ENCODE measurements around the gene GP9.

GP9 gene

GRCh38 chr3:129027544-129027880, 33.1 kb upstream of the GP9 start:
- peak overlapping the region; percentile 37 for H3K4me3 ChIP-seq (ENCODE audit: low read depth, low read length)
- TF ChIP-seq, protein P1, sequence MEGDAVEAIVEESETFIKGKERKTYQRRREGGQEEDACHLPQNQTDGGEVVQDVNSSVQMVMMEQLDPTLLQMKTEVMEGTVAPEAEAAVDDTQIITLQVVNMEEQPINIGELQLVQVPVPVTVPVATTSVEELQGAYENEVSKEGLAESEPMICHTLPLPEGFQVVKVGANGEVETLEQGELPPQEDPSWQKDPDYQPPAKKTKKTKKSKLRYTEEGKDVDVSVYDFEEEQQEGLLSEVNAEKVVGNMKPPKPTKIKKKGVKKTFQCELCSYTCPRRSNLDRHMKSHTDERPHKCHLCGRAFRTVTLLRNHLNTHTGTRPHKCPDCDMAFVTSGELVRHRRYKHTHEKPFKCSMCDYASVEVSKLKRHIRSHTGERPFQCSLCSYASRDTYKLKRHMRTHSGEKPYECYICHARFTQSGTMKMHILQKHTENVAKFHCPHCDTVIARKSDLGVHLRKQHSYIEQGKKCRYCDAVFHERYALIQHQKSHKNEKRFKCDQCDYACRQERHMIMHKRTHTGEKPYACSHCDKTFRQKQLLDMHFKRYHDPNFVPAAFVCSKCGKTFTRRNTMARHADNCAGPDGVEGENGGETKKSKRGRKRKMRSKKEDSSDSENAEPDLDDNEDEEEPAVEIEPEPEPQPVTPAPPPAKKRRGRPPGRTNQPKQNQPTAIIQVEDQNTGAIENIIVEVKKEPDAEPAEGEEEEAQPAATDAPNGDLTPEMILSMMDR (conservative IDR thresholded peaks at IDR 0.05; ENCODE audit: low read depth, low read length) = no peak
- no peak for DNase-seq (ENCODE audit: low read depth)

DNA sequence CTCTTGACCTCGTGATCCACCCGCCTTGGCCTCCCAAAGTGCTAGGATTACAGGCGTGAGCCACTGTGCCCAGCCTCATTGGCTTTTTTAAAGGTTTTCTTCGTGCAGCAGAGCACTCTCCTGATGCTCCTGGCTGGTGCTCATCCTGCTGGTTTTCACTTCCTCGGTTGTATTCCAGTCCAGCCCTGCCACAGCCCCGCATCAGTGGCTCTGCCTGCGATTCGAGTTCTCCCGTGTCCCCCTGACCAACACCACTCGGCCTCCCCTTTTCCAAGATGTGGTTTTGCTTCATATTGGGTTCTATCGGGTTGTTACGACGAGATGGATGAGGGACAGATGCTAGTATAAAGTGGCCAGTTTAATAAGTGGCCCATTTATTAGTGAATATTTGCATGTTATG, 31.7 kb upstream of the GP9 start:
- DNase-seq (ENCODE audit: low read depth) = no peak
- no peak overlapping the region for H3K4me3 ChIP-seq (ENCODE audit: low read depth, low read length)
- TF ChIP-seq, protein P1 (conservative IDR thresholded peaks at IDR 0.05; ENCODE audit: low read depth, low read length) = no peak

DNA sequence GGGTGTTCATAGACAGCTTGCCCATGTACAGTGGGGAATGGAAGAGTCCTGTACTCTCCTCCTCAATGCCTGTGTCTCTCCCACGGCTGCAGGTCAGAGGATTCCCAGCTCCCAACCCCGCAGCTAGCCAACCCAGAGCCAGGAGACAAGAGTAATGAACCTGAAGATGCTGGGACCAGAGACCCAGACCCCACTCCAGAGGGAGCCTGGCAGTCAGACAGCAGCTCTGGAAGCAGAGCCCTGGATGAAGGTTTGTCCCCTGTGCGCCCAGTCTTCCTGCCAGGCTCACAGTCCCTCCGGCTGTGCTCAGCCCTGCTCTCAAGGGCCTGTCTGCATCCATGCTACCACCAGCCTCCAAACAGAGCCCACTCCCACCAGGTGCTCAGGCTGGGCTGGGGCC, 30.0 kb upstream of the GP9 start:
- TF ChIP-seq, protein P1 (conservative IDR thresholded peaks at IDR 0.05; ENCODE audit: low read depth, low read length) = no peak
- H3K4me3 ChIP-seq (ENCODE audit: low read depth, low read length) = no peak overlapping the region
- DNase-seq (ENCODE audit: low read depth) = no peak

DNA sequence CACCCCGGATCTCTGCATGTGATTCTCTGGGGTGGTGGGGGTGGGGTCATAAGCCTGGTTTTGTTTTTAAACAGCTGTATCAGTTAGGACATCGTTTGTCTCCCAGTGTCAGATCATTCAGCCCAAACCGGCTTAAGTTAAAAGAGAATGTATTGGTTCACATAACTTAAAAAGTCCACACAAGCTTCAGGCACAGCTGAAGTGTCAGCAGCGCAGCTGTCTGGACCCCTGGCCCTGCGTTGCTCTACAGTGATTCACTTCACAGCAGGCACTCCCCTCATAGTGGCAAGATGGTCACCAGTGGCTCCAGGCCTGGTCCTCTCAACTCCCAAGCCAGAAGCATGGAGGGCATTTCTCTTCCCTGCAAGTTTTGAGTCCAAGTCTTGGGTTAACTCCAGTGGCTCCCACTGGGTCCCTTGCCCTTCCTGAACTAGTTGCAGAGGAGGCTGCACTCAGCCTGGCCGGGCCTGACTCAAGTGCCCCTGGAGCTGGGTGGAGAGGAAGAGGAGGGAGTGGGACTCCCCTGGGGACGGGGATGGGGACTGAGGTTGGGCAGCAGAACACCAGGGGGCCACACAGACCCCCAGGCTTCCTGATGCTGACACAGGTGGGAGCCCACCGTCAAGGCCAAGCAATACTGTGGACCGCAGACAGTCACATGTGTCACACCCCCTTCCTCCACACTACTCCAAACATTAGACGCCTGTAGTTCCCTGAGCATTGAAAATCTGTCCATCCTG, 28.9 kb upstream of the GP9 start:
- TF ChIP-seq, protein P1 (conservative IDR thresholded peaks at IDR 0.05; ENCODE audit: low read depth, low read length) = no peak
- no peak overlapping the region for H3K4me3 ChIP-seq (ENCODE audit: low read depth, low read length)
- no peak for DNase-seq (ENCODE audit: low read depth)

DNA sequence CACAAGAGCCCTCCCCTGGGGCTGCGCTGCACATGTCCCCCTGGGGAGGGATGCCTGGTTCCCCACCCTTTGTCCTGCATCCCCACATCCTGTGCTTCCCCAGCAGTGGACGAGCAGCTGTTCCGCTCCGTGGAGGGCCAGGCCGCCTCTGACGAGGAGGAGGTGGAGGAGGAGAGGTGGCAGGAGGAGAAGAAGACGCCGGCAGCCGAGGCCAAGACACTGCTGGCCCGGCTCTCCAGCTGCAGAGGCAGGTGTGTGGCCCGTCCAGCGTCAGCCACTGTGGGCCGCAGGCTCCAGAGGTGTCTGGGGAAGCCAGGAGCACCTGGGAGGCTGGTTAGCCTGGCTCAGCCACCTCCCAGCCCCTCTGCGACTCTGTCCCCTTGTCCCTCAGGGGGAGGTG, 27.9 kb upstream of the GP9 start:
- H3K4me3 ChIP-seq (ENCODE audit: low read depth, low read length) = no peak overlapping the region
- TF ChIP-seq, protein P1 (conservative IDR thresholded peaks at IDR 0.05; ENCODE audit: low read depth, low read length) = no peak
- DNase-seq (ENCODE audit: low read depth) = no peak

- no peak overlapping the region for H3K4me3 ChIP-seq (ENCODE audit: low read depth, low read length)
These were observed 27.4 kb upstream of the GP9 start for GRCh38 chr3:129033151-129033550.

More at GRCh38 chr3:129033151-129033550, 27.4 kb upstream of the GP9 start:
- TF ChIP-seq, protein P1 (conservative IDR thresholded peaks at IDR 0.05; ENCODE audit: low read depth, low read length) = no peak
- DNase-seq (ENCODE audit: low read depth) = no peak
